GM21367 (cell line): ENCODE results near the gene RSU1.
"Not testable (repeated sequence)": the region's sequence is repeated elsewhere in the genome, so short reads cannot be mapped to it uniquely, and the experiment has no call there.

Experiments
- ATAC-seq: cut with Tn5 transposase; IDR thresholded peaks from one replicate; pipeline ENCODE4 v1.9.1; 2021; ENCODE audit not compliant: unreplicated experiment

RSU1 gene

GRCh38 chr10:16817125-16818019, at the start of gene RSU1:
RSU1 (minus strand) TSS chr10:16817424; CDS start chr10:16817081, 343 bp downstream.
- ATAC-seq, result peak; percentile 97

GRCh38 chr10:16866541-16867275, 49.5 kb upstream of the RSU1 start:
- no peak for ATAC-seq

- no peak for ATAC-seq
These were observed 48.5 kb upstream of the RSU1 start for GRCh38 chr10:16865766-16866165.

GRCh38 chr10:16863766-16864165, 46.5 kb upstream of the RSU1 start:
- no peak for ATAC-seq

- no peak for ATAC-seq
These were observed 40.2 kb upstream of the RSU1 start for GRCh38 chr10:16857419-16857818.

GRCh38 chr10:16856567-16856966, 39.3 kb upstream of the RSU1 start:
- ATAC-seq, result no peak

GRCh38 chr10:16856092-16856491, 38.9 kb upstream of the RSU1 start:
- ATAC-seq, result no peak

DNA sequence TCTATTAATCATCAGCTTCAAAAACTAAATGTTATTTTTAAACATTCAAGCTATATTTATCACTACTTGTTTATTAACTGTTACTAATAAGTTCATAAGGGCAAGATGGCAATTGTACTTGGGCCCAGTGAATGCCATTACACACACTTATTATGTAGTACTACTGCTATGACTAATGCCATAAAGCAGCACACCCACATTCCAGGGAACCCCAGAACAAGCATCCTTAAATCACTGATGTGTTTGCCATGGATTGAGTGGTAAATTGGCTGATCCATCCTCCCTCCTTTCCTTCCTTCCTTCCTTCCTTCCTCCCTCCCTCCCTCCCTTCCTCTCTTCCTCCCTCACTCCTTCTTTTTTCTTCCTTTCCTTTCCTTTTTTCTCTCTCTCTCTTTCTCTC, 37.4 kb upstream of the RSU1 start:
- no peak for ATAC-seq

DNA sequence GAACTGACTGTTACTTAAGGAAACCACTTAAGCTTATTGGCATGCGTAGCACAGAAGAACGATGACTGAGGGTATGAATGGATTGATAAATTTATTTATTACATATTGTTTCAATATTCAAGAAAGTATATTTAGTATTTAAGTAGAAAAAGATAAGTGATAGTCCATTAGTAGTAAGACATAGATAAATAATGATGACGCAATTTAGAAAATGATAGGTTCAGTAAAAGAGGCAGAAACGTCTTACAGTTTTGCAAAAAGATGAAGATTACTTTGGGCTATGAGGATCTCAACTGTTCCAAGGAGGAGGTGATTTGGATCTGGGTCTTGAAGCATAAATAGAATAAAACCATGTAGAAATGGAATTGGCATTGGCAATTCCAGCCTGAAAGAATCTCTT, 36.6 kb upstream of the RSU1 start:
- no peak for ATAC-seq

DNA sequence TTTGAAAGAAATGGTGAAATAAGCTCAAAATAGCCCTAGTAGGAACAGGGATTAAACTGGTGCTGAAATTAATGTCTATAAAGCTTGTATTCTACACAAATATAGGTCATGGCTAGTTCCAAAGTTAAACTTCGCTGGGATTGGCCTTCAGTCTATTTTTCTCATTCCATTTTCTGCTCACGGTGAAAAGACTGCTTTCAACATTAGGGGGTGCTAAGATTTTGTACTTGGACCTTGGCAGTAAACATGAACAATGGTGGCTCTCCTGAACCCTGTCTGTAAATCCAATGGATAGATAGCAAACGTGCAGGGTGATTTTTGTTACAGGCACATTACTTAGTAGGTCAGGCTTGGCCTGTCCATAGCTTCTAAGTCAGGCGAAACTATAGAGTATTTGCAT, 36.0 kb upstream of the RSU1 start:
- ATAC-seq, result no peak

DNA sequence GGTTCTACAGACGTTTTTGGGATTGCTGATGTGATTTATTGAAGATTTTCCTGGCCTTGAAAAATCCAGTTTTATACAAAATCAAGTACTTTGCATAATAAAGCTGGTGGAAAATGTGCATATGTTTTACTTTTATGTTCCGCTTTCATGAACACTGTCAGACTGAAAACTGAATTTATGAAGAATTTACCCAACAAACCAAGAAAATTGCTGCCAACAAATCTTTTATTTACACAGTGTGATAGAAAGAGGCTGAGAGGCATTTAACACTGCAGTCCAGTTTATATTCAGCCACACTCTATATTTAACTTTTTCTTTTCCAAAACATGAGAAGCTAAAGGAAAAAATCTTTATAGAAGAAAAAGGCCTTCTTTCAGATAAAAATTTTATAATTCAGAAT, 35.4 kb upstream of the RSU1 start:
- ATAC-seq, result no peak

DNA sequence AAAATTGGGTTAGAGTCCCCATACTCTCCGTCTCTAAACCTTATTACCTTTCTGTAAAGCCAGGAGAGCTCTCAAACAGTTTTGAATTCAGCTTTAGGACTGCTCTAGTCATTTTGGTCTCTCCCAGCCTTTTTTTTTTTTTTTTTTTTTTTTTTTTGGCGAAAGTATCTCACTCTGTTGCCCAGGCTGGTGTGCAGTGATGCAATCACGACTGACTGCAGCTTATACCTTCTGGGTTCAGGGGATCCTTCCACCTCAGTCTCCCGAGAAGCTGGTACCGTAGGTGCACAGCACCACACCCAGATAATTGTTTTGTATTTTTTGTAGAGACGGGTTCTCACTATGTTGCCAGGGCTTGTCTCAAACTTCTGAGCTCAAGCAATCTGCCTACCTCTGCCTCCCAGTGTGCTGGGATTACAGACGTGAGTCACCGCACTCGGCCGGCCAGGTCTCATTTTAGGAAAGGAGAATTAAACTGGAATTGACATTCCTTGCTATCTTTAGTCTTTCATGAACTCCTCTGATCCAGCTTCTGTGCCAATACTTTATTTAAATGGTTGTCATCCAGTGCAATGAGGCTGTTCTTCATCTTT, 31.4 kb upstream of the RSU1 start:
- ATAC-seq, result no peak

- ATAC-seq, result no peak
These were observed 30.4 kb upstream of the RSU1 start for GRCh38 chr10:16847644-16848043.

DNA sequence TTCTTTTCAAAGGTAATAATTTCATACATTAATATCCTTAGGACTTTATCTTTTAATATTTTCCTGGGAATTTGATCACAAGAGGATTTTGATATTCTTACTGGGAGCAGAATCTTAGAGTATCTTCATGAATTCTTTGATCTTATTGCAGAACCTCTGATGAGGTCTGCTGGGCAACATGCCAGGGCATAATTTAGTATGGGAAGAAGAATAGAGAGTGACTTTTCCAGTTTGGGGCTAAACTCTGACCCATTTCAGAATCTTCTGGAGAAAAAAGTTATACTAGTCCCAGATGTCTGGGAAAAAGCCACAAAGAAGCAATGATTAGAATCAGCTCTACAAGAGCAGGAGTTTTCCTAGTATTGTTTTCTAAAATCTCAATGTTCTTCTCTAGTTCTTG, 28.0 kb upstream of the RSU1 start:
- ATAC-seq, result no peak

DNA sequence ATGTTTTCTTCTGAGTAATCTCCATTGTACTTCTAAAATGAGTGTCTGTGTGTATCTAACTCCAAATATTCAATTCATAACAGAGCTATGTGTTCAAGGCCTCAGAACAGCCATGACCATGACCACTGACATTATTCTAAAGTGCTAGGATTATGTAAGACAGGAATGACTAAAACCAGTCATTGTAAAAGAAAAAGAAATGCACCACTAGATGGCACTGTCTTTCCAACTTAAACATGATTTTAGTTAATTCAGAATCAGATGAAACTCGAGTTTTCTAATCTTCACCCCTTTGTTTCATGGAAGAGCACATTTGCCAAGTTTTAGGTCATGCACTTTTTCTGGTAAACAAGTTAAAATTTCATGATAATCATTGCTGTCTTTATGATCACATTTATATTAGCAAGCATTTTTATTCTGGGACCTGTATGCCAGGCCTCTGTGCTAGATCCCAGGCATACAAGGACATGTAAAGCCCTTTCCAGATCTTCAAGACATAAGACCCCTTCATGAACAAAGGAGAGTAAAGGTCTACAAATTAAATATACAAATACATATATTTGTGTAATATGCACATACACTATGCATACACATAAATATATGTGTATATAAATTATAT, 26.1 kb upstream of the RSU1 start:
- ATAC-seq, result no peak

DNA sequence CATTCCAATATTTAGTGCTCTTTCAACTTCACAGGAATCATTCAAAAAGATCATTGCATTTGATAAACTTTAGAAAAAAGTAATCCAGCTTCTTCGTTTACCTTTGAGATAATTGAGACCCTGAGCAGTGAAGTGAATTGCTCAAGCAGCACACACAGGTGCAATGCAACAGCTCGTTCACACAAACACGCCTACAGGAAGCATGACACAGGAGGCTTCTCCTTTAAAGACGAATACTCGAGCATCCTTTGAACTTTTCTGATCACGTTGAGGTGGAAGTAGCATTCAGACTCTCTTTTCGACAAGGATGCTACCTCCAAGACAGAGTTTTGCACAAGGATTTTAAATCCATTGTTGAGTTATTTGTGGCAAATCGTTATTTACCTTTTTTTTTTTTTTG, 18.0 kb upstream of the RSU1 start:
- no peak for ATAC-seq

DNA sequence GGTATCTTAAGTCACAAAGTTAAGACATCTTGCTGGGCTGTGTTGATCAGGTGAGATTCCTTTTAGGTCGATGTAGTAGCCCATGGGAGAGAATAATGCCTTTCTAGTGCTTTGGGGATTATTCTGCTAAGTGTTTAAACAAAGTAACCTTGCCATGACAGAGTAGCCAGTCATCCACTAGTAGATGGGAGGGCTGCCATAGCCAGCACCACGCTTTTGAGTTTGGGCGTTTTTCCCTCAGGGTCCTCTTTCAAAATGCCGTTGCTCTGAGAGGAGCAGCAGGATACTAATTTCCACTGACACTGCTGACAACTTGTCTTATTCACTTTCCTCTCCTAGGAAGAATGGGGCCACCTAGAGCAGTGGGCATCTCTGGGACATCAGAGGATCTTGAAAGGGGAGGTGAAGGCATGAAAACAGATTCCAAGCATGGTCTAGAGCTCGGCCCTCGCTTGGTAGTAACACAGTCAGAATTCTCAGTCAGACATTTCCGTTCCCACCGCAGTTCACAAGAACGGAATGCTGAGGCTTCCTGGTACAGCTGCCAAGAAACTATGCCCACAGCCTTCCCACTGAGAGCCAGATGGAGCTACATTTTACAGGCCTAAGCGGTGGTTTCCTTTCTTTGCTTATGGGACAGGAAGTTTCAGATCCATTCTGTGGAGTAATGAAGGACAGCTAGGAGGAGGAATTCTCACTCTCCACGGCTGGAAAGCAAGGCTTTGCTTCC, 15.3 kb upstream of the RSU1 start:
- no peak for ATAC-seq

DNA sequence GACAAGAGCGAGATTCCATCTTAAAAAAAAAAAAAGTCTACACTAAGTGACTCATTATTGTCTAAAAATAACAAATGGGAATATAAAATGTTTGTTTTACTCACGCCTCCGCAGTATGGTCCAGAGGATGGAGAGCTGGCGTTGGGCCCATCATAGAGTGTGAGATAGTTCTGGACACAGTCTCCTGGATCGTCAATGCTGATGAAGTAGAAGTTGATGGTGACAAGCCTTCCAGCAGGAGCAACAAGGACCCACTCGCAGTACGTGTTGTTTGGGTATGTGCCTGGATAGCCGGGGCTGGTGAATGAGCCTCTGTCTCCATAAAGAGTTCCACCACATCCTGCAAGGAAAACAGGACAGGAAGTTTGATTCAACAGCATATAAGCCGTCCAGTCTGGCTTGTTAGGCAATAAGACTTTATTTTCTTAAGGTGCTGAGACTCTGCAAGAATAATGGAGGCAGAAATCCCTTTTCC, 11.5 kb upstream of the RSU1 start:
- no peak for ATAC-seq

DNA sequence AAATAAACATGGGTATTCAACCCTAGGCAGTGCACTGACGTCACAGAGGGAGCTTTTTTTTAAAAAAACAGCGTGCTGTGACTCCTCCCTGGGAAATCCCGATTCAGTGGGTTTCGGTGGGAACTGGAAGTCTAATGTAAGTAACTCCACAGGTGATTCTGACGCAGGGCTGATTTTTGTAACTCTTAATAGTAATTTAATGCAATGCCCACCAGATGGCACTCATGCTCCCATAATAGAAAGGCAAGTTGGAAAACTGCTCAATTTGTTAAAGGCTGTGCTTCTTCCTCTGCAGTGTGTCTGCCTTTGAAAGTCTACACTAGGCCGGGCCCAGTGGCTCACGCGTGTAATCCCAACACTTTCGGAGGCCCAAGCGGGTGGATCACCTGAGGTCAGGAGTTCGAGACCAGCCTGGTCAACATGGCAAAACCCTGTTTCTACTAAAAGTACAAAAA, 10.9 kb upstream of the RSU1 start:
- ATAC-seq, result peak; percentile 74

DNA sequence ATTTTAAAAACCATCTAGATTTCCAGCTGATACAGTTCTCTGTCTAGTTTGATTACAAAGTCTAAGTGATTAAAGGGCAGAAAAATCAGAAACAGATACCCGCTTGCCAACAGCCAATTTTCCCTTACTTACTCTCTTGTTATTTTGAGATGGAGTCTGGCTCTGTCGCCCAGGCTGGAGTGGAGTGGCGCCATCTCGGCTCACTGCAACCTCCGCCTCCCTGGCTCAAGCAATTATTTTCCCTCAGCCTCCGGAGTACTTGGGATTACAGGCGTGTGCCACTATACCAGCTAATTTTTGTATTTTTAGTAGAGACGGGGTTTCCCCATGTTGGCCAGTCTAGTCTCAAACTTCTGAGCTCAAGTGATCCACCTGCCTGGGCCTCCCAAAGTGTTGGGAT, 10.2 kb upstream of the RSU1 start:
- not testable (repeated sequence) for ATAC-seq
